Upper lobe of left lung (tissue), 4 donors: Measurements from ENCODE around the gene STARD7.

ENCODE experiments used
- CTCF ChIP-seq, 6 experiments: fragments of 450-650 bp in 4 of 6; fragments of 200-600 bp in 2 of 6; sonication (generic) in 2 of 6; IDR thresholded peaks; one replicate each; pipeline ENCODE4 v1.5.1; 2016 to 2019; ENCODE audit warnings: antibody characterized with exemption in 6 of 6
- EP300 ChIP-seq, 4 donors: sonication (generic); formaldehyde crosslinking; IDR thresholded peaks; one replicate each; pipeline ENCODE4 v1.5.1; 2017; ENCODE audit warnings: antibody characterized with exemption in 4 of 4, control low read depth in 2 of 4
- POLR2A ChIP-seq, 4 donors: fragments of 450-650 bp; IDR thresholded peaks; one replicate each; pipeline ENCODE4 v1.5.1; 2016 to 2017; ENCODE audit warnings: antibody characterized with exemption in 4 of 4, mild to moderate bottlenecking in 2 of 4
- POLR2AphosphoS5 ChIP-seq, 2 donors: sonication (generic); formaldehyde crosslinking; IDR thresholded peaks; one replicate each; pipeline ENCODE4 v1.5.1; 2017; ENCODE audit warnings: antibody characterized with exemption in 2 of 2

GRCh38 chr2:96241900-96242611 lies 33.4 kb upstream of the STARD7 start:
- TF ChIP-seq EP300 (IDR thresholded peaks at IDR 0.05) (peak in 1 of 4 donors; percentile 30), POLR2AphosphoS5 (IDR thresholded peaks at IDR 0.05) (peak; percentile 41 to 73), CTCF (IDR thresholded peaks at IDR 0.05) (no peak), POLR2A (IDR thresholded peaks at IDR 0.05) (peak in 1 of 4 donors; percentile 47)
